Measurements from ENCODE around the gene CD177. TPM values are rescaled to one million over a fixed set of nuclear protein-coding genes. Genes with fewer than 3 reads are reported as not detected.

CD177 gene, protein sequence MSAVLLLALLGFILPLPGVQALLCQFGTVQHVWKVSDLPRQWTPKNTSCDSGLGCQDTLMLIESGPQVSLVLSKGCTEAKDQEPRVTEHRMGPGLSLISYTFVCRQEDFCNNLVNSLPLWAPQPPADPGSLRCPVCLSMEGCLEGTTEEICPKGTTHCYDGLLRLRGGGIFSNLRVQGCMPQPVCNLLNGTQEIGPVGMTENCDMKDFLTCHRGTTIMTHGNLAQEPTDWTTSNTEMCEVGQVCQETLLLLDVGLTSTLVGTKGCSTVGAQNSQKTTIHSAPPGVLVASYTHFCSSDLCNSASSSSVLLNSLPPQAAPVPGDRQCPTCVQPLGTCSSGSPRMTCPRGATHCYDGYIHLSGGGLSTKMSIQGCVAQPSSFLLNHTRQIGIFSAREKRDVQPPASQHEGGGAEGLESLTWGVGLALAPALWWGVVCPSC
- 1 to 10 TPM in 2 of 4 donors, under 1 TPM in 2; 0.31 to 2.6 (median 1.5) TPM for total RNA-seq

DNA sequence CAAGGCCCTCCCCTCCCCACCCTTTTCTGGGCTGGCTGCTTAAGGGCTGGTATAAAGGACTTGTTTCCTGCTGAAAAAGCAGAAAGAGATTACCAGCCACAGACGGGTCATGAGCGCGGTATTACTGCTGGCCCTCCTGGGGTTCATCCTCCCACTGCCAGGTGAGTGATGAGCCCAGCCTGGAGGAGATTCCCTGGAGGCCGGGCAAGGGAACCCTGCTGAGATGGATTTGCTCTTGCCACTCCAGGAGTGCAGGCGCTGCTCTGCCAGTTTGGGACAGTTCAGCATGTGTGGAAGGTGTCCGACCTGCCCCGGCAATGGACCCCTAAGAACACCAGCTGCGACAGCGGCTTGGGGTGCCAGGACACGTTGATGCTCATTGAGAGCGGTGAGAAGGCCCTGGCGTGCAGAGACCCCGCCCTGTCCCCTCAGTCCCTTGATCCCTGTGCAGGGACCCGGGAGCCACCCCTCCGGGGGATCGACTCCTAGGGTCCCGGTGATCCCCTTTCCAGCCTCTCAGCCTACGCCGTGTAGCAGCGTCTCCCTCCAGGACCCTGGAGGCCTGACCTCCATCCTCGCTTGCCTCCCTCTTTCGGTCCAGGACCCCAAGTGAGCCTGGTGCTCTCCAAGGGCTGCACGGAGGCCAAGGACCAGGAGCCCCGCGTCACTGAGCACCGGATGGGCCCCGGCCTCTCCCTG lies at the start of gene CD177:
Gene CD177 (plus strand): TSS at position 81 of the 699 bp plus-strand sequence. CDS start 29 bp downstream, at position 110.
- 53% methylated on average over 3 of the region's 27 CpGs for WGBS
- Histone ChIP-seq H3K4me3 (no peak within 1 kb of the TSS), H3K36me3 (no peaks in the 10 kb centered on the region), H3K27me3 (peaks cover 11% of the 10 kb centered on the region), H3K9me3 (no peaks in the 10 kb centered on the region), H3K4me1 (no peaks in the 10 kb centered on the region), H3K27ac (no peak within 1 kb of the TSS)
- no peak for DNase-seq (ENCODE audit: low spot score in 2 of 2)
- TF ChIP-seq EP300 (IDR thresholded peaks at IDR 0.05) (no peak), POLR2AphosphoS5 (IDR thresholded peaks at IDR 0.05) (no peak), POLR2A (IDR thresholded peaks at IDR 0.05) (no peak)
- TF ChIP-seq, protein P1, sequence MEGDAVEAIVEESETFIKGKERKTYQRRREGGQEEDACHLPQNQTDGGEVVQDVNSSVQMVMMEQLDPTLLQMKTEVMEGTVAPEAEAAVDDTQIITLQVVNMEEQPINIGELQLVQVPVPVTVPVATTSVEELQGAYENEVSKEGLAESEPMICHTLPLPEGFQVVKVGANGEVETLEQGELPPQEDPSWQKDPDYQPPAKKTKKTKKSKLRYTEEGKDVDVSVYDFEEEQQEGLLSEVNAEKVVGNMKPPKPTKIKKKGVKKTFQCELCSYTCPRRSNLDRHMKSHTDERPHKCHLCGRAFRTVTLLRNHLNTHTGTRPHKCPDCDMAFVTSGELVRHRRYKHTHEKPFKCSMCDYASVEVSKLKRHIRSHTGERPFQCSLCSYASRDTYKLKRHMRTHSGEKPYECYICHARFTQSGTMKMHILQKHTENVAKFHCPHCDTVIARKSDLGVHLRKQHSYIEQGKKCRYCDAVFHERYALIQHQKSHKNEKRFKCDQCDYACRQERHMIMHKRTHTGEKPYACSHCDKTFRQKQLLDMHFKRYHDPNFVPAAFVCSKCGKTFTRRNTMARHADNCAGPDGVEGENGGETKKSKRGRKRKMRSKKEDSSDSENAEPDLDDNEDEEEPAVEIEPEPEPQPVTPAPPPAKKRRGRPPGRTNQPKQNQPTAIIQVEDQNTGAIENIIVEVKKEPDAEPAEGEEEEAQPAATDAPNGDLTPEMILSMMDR (IDR thresholded peaks at IDR 0.05), result no peak

DNA sequence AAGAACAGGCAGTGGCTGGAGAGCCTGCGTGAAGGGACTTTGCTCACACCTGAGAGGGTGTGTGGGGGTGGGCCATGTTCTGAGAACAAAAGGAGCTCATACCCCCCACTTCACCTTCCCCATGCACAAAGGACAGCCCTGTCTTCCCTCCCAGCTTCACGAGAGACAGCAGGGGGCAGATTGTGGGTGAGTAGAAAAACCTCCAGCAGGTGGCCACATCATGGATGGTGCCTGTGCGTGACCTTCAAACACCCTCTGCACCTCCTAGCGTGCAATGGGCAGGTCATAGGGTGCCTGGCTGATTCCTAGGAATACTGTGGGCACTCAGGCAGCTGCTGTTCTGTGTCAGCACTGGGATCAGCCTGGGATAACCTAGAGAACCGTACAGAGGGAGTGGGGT lies 47.8 kb upstream of the CD177 start:
- Histone ChIP-seq H3K9me3 (no peaks in the 10 kb centered on the region), H3K27me3 (peaks cover 8% of the 10 kb centered on the region), H3K27ac (no peak overlapping the region), H3K4me1 (no peaks in the 10 kb centered on the region), H3K4me3 (no peak overlapping the region), H3K36me3 (no peaks in the 10 kb centered on the region)
- no peak for DNase-seq (ENCODE audit: low spot score in 2 of 2)
- TF ChIP-seq POLR2AphosphoS5 (IDR thresholded peaks at IDR 0.05) (no peak), EP300 (IDR thresholded peaks at IDR 0.05) (no peak), POLR2A (IDR thresholded peaks at IDR 0.05) (no peak)
- TF ChIP-seq, protein P1 (IDR thresholded peaks at IDR 0.05), result no peak
- 72% methylated on average over 5 of the region's 5 CpGs for WGBS

- Histone ChIP-seq H3K4me1 (no peaks in the 10 kb centered on the region), H3K4me3 (no peak overlapping the region), H3K27me3 (peaks cover 8% of the 10 kb centered on the region), H3K9me3 (no peaks in the 10 kb centered on the region), H3K36me3 (no peaks in the 10 kb centered on the region), H3K27ac (no peak overlapping the region)
- 88% methylated on average over 1 of the region's 1 CpG for WGBS
- DNase-seq (ENCODE audit: low spot score in 2 of 2), result no peak
- TF ChIP-seq, protein P1 (IDR thresholded peaks at IDR 0.05), result no peak
- TF ChIP-seq POLR2AphosphoS5 (IDR thresholded peaks at IDR 0.05) (no peak), POLR2A (IDR thresholded peaks at IDR 0.05) (no peak), EP300 (IDR thresholded peaks at IDR 0.05) (no peak)
Observed at GRCh38 chr19:43306097-43306496, 47.4 kb upstream of the CD177 start.

DNA sequence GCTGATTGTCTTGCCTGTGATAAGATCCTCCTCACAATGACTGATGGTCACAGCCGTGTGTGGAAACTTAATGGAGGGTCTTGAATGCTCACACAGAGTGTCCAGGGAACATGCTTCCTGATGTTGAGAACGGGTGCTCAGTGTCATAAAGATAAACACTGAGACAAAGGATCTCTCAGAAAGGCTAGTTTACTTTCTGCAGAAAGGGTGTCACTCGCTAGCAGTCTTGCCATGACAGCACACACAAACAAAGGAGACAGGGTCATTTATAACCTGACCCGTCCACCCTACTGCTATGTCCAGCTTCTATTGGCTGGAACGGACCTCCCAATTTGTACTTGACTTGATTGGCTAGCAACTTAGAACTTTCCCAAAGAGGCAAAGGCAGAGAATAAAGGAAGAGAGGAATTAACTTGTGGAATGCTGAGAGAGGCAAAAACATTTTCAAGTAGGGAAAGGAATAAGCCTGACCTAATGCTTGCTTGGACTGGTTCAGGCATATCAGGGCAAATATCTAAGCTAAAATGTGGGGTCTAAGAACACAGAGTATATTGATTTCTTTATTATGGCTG lies 45.2 kb upstream of the CD177 start:
- Histone ChIP-seq H3K27me3 (peaks cover 8% of the 10 kb centered on the region), H3K4me1 (no peaks in the 10 kb centered on the region), H3K27ac (no peak overlapping the region), H3K9me3 (no peaks in the 10 kb centered on the region), H3K36me3 (no peaks in the 10 kb centered on the region), H3K4me3 (no peak overlapping the region)
- WGBS, result 68% methylated on average over 5 of the region's 5 CpGs
- TF ChIP-seq, protein P1 (IDR thresholded peaks at IDR 0.05), result no peak
- TF ChIP-seq POLR2A (IDR thresholded peaks at IDR 0.05) (no peak), POLR2AphosphoS5 (IDR thresholded peaks at IDR 0.05) (no peak), EP300 (IDR thresholded peaks at IDR 0.05) (no peak)
- DNase-seq (ENCODE audit: low spot score in 2 of 2), result no peak

DNA sequence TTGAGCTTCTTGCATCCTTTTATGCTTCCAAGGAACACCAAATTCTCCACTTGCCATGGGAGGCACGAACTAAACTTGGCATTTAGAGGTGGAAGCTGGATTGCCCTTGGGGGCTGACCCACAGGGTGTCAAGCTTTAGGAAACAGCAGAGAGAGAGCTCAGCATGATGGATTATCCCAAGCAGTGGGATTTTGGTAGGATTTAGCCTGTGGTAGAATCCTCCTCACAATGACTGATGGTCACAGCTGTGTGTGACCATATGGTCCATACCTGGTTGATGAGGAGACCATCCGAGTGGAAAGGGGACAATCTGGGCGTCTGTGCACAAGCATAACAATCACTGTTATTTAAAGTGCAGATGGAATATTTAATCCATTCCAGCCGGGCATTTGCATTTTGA lies 44.0 kb upstream of the CD177 start:
- peaks cover 8% of the 10 kb centered on the region for H3K27me3 ChIP-seq
- H3K27ac ChIP-seq, result no peak overlapping the region
- no peaks in the 10 kb centered on the region for H3K9me3 ChIP-seq
- H3K4me1 ChIP-seq, result no peaks in the 10 kb centered on the region
- DNase-seq (ENCODE audit: low spot score in 2 of 2), result no peak
- no peaks in the 10 kb centered on the region for H3K36me3 ChIP-seq
- no peak for TF ChIP-seq POLR2AphosphoS5 (IDR thresholded peaks at IDR 0.05)
- TF ChIP-seq, protein P1 (IDR thresholded peaks at IDR 0.05), result no peak
- TF ChIP-seq POLR2A (IDR thresholded peaks at IDR 0.05), result no peak
- no peak for TF ChIP-seq EP300 (IDR thresholded peaks at IDR 0.05)
- H3K4me3 ChIP-seq, result no peak overlapping the region
- 75% methylated on average over 4 of the region's 4 CpGs for WGBS
